GM21825 (cell line): ENCODE measurements around the gene BRD4.
"Not testable (repeated sequence)": the region's sequence is repeated elsewhere in the genome, so short reads cannot be mapped to it uniquely, and the experiment has no call there.

Experiments used
- ATAC-seq: cut with Tn5 transposase; IDR thresholded peaks from one replicate; pipeline ENCODE4 v1.9.1; 2021; ENCODE audit warnings: mild to moderate bottlenecking, moderate library complexity; ENCODE audit not compliant: unreplicated experiment

BRD4 gene

GRCh38 chr19:15332311-15332996 is at the start of gene BRD4:
Gene BRD4 (minus strand): TSS chr19:15332539. CDS start chr19:15273099, 59,440 bp downstream.
- peak; percentile 43 for ATAC-seq

- ATAC-seq = no peak
Observed at GRCh38 chr19:15381864-15382263, 49.5 kb upstream of the BRD4 start.

- no peak for ATAC-seq
Observed at GRCh38 chr19:15381429-15381828, 49.1 kb upstream of the BRD4 start.

GRCh38 chr19:15379999-15380647 is 47.8 kb upstream of the BRD4 start:
- peak; percentile 42 for ATAC-seq

- ATAC-seq = peak; percentile 76
Observed at GRCh38 chr19:15379083-15379998, 47.0 kb upstream of the BRD4 start, which contains the start of gene AKAP8. Gene AKAP8 (minus strand): TSS chr19:15379787. CDS start chr19:15379731, 56 bp downstream.

GRCh38 chr19:15378534-15379082 is 46.3 kb upstream of the BRD4 start:
- no peak for ATAC-seq

- no peak for ATAC-seq
Observed at GRCh38 chr19:15374796-15375440, 42.6 kb upstream of the BRD4 start.

GRCh38 chr19:15374105-15374651 is 41.8 kb upstream of the BRD4 start:
- no peak for ATAC-seq

GRCh38 chr19:15373644-15374043 is 41.3 kb upstream of the BRD4 start:
- no peak for ATAC-seq

GRCh38 chr19:15372891-15373301 is 40.6 kb upstream of the BRD4 start:
- ATAC-seq = no peak

- no peak for ATAC-seq
Observed at GRCh38 chr19:15372470-15372869, 40.1 kb upstream of the BRD4 start.

- no peak for ATAC-seq
Observed at GRCh38 chr19:15371786-15372380, 39.5 kb upstream of the BRD4 start.

- ATAC-seq = no peak
Observed at GRCh38 chr19:15371119-15371518, 38.8 kb upstream of the BRD4 start.

- no peak for ATAC-seq
Observed at GRCh38 chr19:15369594-15369891, 37.2 kb upstream of the BRD4 start.

GRCh38 chr19:15368798-15369593 is 36.7 kb upstream of the BRD4 start:
- no peak for ATAC-seq

- no peak for ATAC-seq
Observed at GRCh38 chr19:15368051-15368632, 35.8 kb upstream of the BRD4 start.

GRCh38 chr19:15367439-15367838 is 35.1 kb upstream of the BRD4 start:
- no peak for ATAC-seq

GRCh38 chr19:15365264-15365663 is 32.9 kb upstream of the BRD4 start:
- ATAC-seq = no peak

GRCh38 chr19:15363791-15364190 is 31.5 kb upstream of the BRD4 start:
- not testable (repeated sequence) for ATAC-seq
